ENCODE results near the gene TTC4.

The TTC4 gene

GRCh38 chr1:54786778-54787177 is 71.1 kb downstream of the TTC4 start:
- no peak for DNase-seq

GRCh38 chr1:54787604-54788003 is 71.9 kb downstream of the TTC4 start:
- no peak for DNase-seq

- DNase-seq: no peak
Observed at GRCh38 chr1:54788459-54788858, 72.8 kb downstream of the TTC4 start.

- no peak for DNase-seq
Observed at GRCh38 chr1:54791880-54792522, 76.3 kb downstream of the TTC4 start.

Data from cortex of kidney (tissue), 1 donor.